Measurements from ENCODE around the gene C1QL2.

- TF ChIP-seq TFCP2L1 (CRISPR knock-in tag; IDR thresholded peaks at IDR 0.05) (no peak), ESRRA (IDR thresholded peaks at IDR 0.05; ENCODE audit: borderline replicate concordance, low read length) (no peak), FOSB (CRISPR knock-in tag; IDR thresholded peaks at IDR 0.05) (no peak), SREBF2 (IDR thresholded peaks at IDR 0.05) (no peak), NR3C1 (IDR thresholded peaks at IDR 0.05) (no peak), POLR2A (IDR thresholded peaks at IDR 0.05; ENCODE audit: low read length) (no peak)
- TF ChIP-seq, protein P1, sequence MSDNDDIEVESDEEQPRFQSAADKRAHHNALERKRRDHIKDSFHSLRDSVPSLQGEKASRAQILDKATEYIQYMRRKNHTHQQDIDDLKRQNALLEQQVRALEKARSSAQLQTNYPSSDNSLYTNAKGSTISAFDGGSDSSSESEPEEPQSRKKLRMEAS (IDR thresholded peaks at IDR 0.05): no peak
Measured at GRCh38 chr2:119112770-119113488, 45.6 kb downstream of the C1QL2 start.

Measured in A549 (cell line).